HepG2 (cell line): ENCODE data around the gene RXFP3. TPM values are rescaled to one million over a fixed set of nuclear protein-coding genes. Genes with fewer than 3 reads are reported as not detected.

Source experiments
- ARNT ChIP-seq: fragments of 450-650 bp; IDR thresholded peaks from 2 replicates; pipeline ENCODE4 v1.6.1; 2017
- CERS6 ChIP-seq: sonication (generic); formaldehyde crosslinking; IDR thresholded peaks from 2 replicates; pipeline ENCODE4 v1.5.0; 2020; ENCODE audit warnings: missing genetic modification reagents
- E2F1 ChIP-seq: sonication (generic); formaldehyde crosslinking; IDR thresholded peaks from 2 replicates; pipeline ENCODE4 v1.5.0; 2020; ENCODE audit warnings: missing genetic modification reagents
- GABPB1 ChIP-seq: IDR thresholded peaks from 2 replicates; pipeline ENCODE4 v1.6.1; 2016; ENCODE audit warnings: mild to moderate bottlenecking, missing genetic modification reagents, moderate library complexity, missing compliant biosample characterization
- HINFP ChIP-seq: sonication (generic); formaldehyde crosslinking; IDR thresholded peaks from 2 replicates; pipeline ENCODE4 v1.4.0; 2020; ENCODE audit warnings: low read depth, mild to moderate bottlenecking, missing genetic modification reagents
- HNF4G ChIP-seq, 2 experiments: sonication (generic) in 1 of 2; formaldehyde crosslinking in 1 of 2; IDR thresholded peaks; 2 replicates each; pipeline versions ENCODE4 v1.4.0 to v1.6.1; 2011 to 2020; ENCODE audit warnings: borderline replicate concordance in 2 of 2, low read depth in 2 of 2, mild to moderate bottlenecking in 2 of 2, low read length in 1 of 2, missing genetic modification reagents in 1 of 2, moderate library complexity in 1 of 2
- MXD3 ChIP-seq: IDR thresholded peaks from 2 replicates; pipeline ENCODE4 v1.6.1; 2016; ENCODE audit warnings: mild to moderate bottlenecking, missing biosample characterization, missing genetic modification reagents
- MYNN ChIP-seq: sonication (generic); formaldehyde crosslinking; IDR thresholded peaks from 2 replicates; pipeline ENCODE4 v1.4.0; 2020; ENCODE audit warnings: mild to moderate bottlenecking, low read depth, missing genetic modification reagents
- PBX3 ChIP-seq: sonication (generic); formaldehyde crosslinking; IDR thresholded peaks from 2 replicates; pipeline ENCODE4 v1.8.1; 2023; ENCODE audit warnings: missing genetic modification reagents, inconsistent platforms, borderline replicate concordance
- RFX3 ChIP-seq: IDR thresholded peaks from 2 replicates; pipeline ENCODE4 v1.6.1; 2016; ENCODE audit warnings: missing biosample characterization, missing genetic modification reagents
- ZNF274 ChIP-seq: sonication (generic); formaldehyde crosslinking; IDR thresholded peaks from 2 replicates; pipeline ENCODE4 v1.5.1; 2020; ENCODE audit warnings: mild to moderate bottlenecking, missing genetic modification reagents
- ZNF276 ChIP-seq: sonication (generic); formaldehyde crosslinking; IDR thresholded peaks from 2 replicates; pipeline ENCODE4 v1.4.0; 2020; ENCODE audit warnings: mild to moderate bottlenecking, low read depth, missing genetic modification reagents
- ZNF296 ChIP-seq: sonication (generic); formaldehyde crosslinking; conservative IDR thresholded peaks from 2 replicates; pipeline ENCODE4 v1.5.0; 2020; ENCODE audit warnings: mild to moderate bottlenecking, missing genetic modification reagents
- ZNF572 ChIP-seq: sonication (generic); formaldehyde crosslinking; IDR thresholded peaks from 2 replicates; pipeline ENCODE4 v1.5.1; 2020; ENCODE audit warnings: mild to moderate bottlenecking, missing genetic modification reagents
- ZNF574 ChIP-seq: sonication (generic); formaldehyde crosslinking; IDR thresholded peaks from 2 replicates; pipeline ENCODE4 v1.4.0; 2020; ENCODE audit warnings: missing genetic modification reagents
- ZNF576 ChIP-seq: sonication (generic); formaldehyde crosslinking; IDR thresholded peaks from 2 replicates; pipeline ENCODE4 v1.4.0; 2020; ENCODE audit warnings: mild to moderate bottlenecking, missing genetic modification reagents
- ZSCAN25 ChIP-seq: sonication (generic); formaldehyde crosslinking; IDR thresholded peaks from 2 replicates; pipeline ENCODE4 v1.8.0; 2022; ENCODE audit warnings: mild to moderate bottlenecking, missing genetic modification reagents
- polyA plus RNA-seq, 8 experiments: library from polyadenylated mRNA; depleted of rRNA in 3 of 8; stranded (reverse) in 7 of 8; unstranded in 1 of 8; fragments of >200 nt; fragmentation: Illumina TruSeq in 4 of 8; extraction: Trizol in 4 of 8; gene quantifications; 2 replicates each; pipeline versions ENCODE4 v1.2.1 to v1.2.3, GENCODE V29; 2011 to 2016; ENCODE audit warnings: low read depth in 4 of 8, missing spikeins in 1 of 8, mixed read lengths in 1 of 8; ENCODE audit not compliant: insufficient read depth in 1 of 8
- total RNA-seq, 5 experiments: library from RNA; depleted of rRNA; stranded (reverse); fragments of >200 nt; fragmentation: Illumina TruSeq; extraction: Trizol; gene quantifications; 2 replicates each; pipeline ENCODE4 v1.2.3, GENCODE V29; 2016; ENCODE audit warnings: low read depth in 1 of 5

The RXFP3 gene
- total and polyA plus RNA-seq, 2 of the 13 experiments (the other 11 are each of a cell fraction or from before 2014, with no cell fraction given): not detected

- TF ChIP-seq GABPB1 (CRISPR knock-in tag) (peak; percentile 37; the same call in 1 of the 2 replicates), ZNF276 (CRISPR knock-in tag) (no peak), ZNF296 (CRISPR knock-in tag) (no peak), ZNF576 (CRISPR knock-in tag) (no peak), ARNT (no peak), PBX3 (CRISPR knock-in tag) (peak; percentile 46; the same call in 1 of the 2 replicates), RFX3 (CRISPR knock-in tag) (no peak), MXD3 (0 out of 2 replicates have a peak, but pooled peaks have one; percentile 59), ZNF572 (no peak), ZNF274 (CRISPR knock-in tag) (0 out of 2 replicates have a peak, but pooled peaks have one; percentile 29), ZSCAN25 (CRISPR knock-in tag) (no peak), HINFP (CRISPR knock-in tag) (no peak), ZNF574 (CRISPR knock-in tag) (peak; percentile 32; the same call in 1 of the 2 replicates), CERS6 (no peak), HNF4G (IDR thresholded peaks at IDR 0.05; ENCODE audit: borderline replicate concordance, low read depth, low read length) (no peak), HNF4G (CRISPR knock-in tag; IDR thresholded peaks at IDR 0.05; ENCODE audit: borderline replicate concordance, low read depth) (no peak), E2F1 (no peak), MYNN (CRISPR knock-in tag) (no peak)
Measured at GRCh38 chr5:33936004-33936380, 194 bp upstream of the RXFP3 start (continued).
